ENCODE measurements around the gene AGGF1.

Gene AGGF1

GRCh38 chr5:77006124-77006523 is 24.1 kb upstream of the AGGF1 start:
- no peak for DNase-seq
- H2BK5ac ChIP-seq (ENCODE audit: low read length) = no peak overlapping the region
- H3K9ac ChIP-seq (ENCODE audit: low read length) = no peak overlapping the region
- H3K4ac ChIP-seq (ENCODE audit: low read depth, low read length) = no peak overlapping the region
- no peak overlapping the region for H3K18ac ChIP-seq (ENCODE audit: low read length)
- H2BK120ac ChIP-seq (ENCODE audit: low read depth, low read length) = no peak overlapping the region
- peak overlapping the region; percentile 56 for H4K8ac ChIP-seq (ENCODE audit: low read depth, low read length)
- H3K23ac ChIP-seq (ENCODE audit: low read length) = no peak overlapping the region
- H2BK15ac ChIP-seq (replicated peaks; ENCODE audit: low read depth) = no peak overlapping the region
- H3K4me1 ChIP-seq (ENCODE audit: control insufficient read depth, low read depth, low read length) = no peaks in the 10 kb centered on the region
- no CpG with 5 or more reads among the region's 2 CpGs for WGBS (ENCODE audit: extremely low coverage, insufficient coverage, low lambda C conversion rate)
- H3K4me2 ChIP-seq (ENCODE audit: low read length) = no peak overlapping the region
- no peak overlapping the region for H4K5ac ChIP-seq (ENCODE audit: low read length)
- no peak overlapping the region for H3K56ac ChIP-seq (ENCODE audit: low read length)
- H3K4me3 ChIP-seq (ENCODE audit: low read length) = no peak overlapping the region
- no peaks in the 10 kb centered on the region for H3K79me2 ChIP-seq (ENCODE audit: control insufficient read depth, insufficient read depth, low read length)
- no peak overlapping the region for H2AK5ac ChIP-seq (ENCODE audit: low read length)
- H3K27ac ChIP-seq (ENCODE audit: low read depth, low read length) = no peak overlapping the region
- no peaks in the 10 kb centered on the region for H3K27me3 ChIP-seq (ENCODE audit: insufficient read depth, low read length, poor library complexity)
- no peaks in the 10 kb centered on the region for H3K36me3 ChIP-seq (ENCODE audit: control insufficient read depth, insufficient read depth, low read length)
- no peaks in the 10 kb centered on the region for H3K79me1 ChIP-seq (ENCODE audit: low read length)

GRCh38 chr5:77008413-77008812 is 21.8 kb upstream of the AGGF1 start:
- no peaks in the 10 kb centered on the region for H3K36me3 ChIP-seq (ENCODE audit: control insufficient read depth, insufficient read depth, low read length)
- H4K5ac ChIP-seq (ENCODE audit: low read length) = no peak overlapping the region
- H3K27me3 ChIP-seq (ENCODE audit: insufficient read depth, low read length, poor library complexity) = no peaks in the 10 kb centered on the region
- no peaks in the 10 kb centered on the region for H3K79me2 ChIP-seq (ENCODE audit: control insufficient read depth, insufficient read depth, low read length)
- no peak overlapping the region for H2BK5ac ChIP-seq (ENCODE audit: low read length)
- H3K4ac ChIP-seq (ENCODE audit: low read depth, low read length) = no peak overlapping the region
- H3K4me3 ChIP-seq (ENCODE audit: low read length) = no peak overlapping the region
- no peak overlapping the region for H4K8ac ChIP-seq (ENCODE audit: low read depth, low read length)
- no peak overlapping the region for H2BK15ac ChIP-seq (replicated peaks; ENCODE audit: low read depth)
- no peak overlapping the region for H2AK5ac ChIP-seq (ENCODE audit: low read length)
- no peak overlapping the region for H3K18ac ChIP-seq (ENCODE audit: low read length)
- H3K4me1 ChIP-seq (ENCODE audit: control insufficient read depth, low read depth, low read length) = no peaks in the 10 kb centered on the region
- H3K4me2 ChIP-seq (ENCODE audit: low read length) = no peak overlapping the region
- H3K23ac ChIP-seq (ENCODE audit: low read length) = no peak overlapping the region
- no peak overlapping the region for H3K27ac ChIP-seq (ENCODE audit: low read depth, low read length)
- no peak overlapping the region for H3K9ac ChIP-seq (ENCODE audit: low read length)
- WGBS (ENCODE audit: extremely low coverage, insufficient coverage, low lambda C conversion rate) = no CpG with 5 or more reads among the region's 3 CpGs
- H3K56ac ChIP-seq (ENCODE audit: low read length) = no peak overlapping the region
- H2BK120ac ChIP-seq (ENCODE audit: low read depth, low read length) = no peak overlapping the region
- no peaks in the 10 kb centered on the region for H3K79me1 ChIP-seq (ENCODE audit: low read length)
- DNase-seq = no peak

- no peaks in the 10 kb centered on the region for H3K79me1 ChIP-seq (ENCODE audit: low read length)
- no peak overlapping the region for H2BK120ac ChIP-seq (ENCODE audit: low read depth, low read length)
- H4K8ac ChIP-seq (ENCODE audit: low read depth, low read length) = no peak overlapping the region
- no peaks in the 10 kb centered on the region for H3K36me3 ChIP-seq (ENCODE audit: control insufficient read depth, insufficient read depth, low read length)
- H3K4me3 ChIP-seq (ENCODE audit: low read length) = no peak overlapping the region
- no peak for DNase-seq
- H3K27ac ChIP-seq (ENCODE audit: low read depth, low read length) = no peak overlapping the region
- H2BK15ac ChIP-seq (replicated peaks; ENCODE audit: low read depth) = no peak overlapping the region
- H3K23ac ChIP-seq (ENCODE audit: low read length) = no peak overlapping the region
- H2AK5ac ChIP-seq (ENCODE audit: low read length) = no peak overlapping the region
- no peak overlapping the region for H3K4me2 ChIP-seq (ENCODE audit: low read length)
- WGBS (ENCODE audit: extremely low coverage, insufficient coverage, low lambda C conversion rate) = no CpG with 5 or more reads among the region's 5 CpGs
- no peaks in the 10 kb centered on the region for H3K27me3 ChIP-seq (ENCODE audit: insufficient read depth, low read length, poor library complexity)
- H3K18ac ChIP-seq (ENCODE audit: low read length) = no peak overlapping the region
- no peak overlapping the region for H3K9ac ChIP-seq (ENCODE audit: low read length)
- no peak overlapping the region for H4K5ac ChIP-seq (ENCODE audit: low read length)
- H3K79me2 ChIP-seq (ENCODE audit: control insufficient read depth, insufficient read depth, low read length) = no peaks in the 10 kb centered on the region
- no peak overlapping the region for H3K4ac ChIP-seq (ENCODE audit: low read depth, low read length)
- no peaks in the 10 kb centered on the region for H3K4me1 ChIP-seq (ENCODE audit: control insufficient read depth, low read depth, low read length)
- H2BK5ac ChIP-seq (ENCODE audit: low read length) = no peak overlapping the region
- no peak overlapping the region for H3K56ac ChIP-seq (ENCODE audit: low read length)
Measured at GRCh38 chr5:77010243-77010642, 20.0 kb upstream of the AGGF1 start.

- no peak overlapping the region for H2AK5ac ChIP-seq (ENCODE audit: low read length)
- no peak overlapping the region for H3K4me2 ChIP-seq (ENCODE audit: low read length)
- H2BK15ac ChIP-seq (replicated peaks; ENCODE audit: low read depth) = no peak overlapping the region
- no peaks in the 10 kb centered on the region for H3K79me1 ChIP-seq (ENCODE audit: low read length)
- H4K5ac ChIP-seq (ENCODE audit: low read length) = no peak overlapping the region
- no peak overlapping the region for H3K27ac ChIP-seq (ENCODE audit: low read depth, low read length)
- no peak overlapping the region for H3K23ac ChIP-seq (ENCODE audit: low read length)
- no peak overlapping the region for H2BK5ac ChIP-seq (ENCODE audit: low read length)
- no peak overlapping the region for H3K4me3 ChIP-seq (ENCODE audit: low read length)
- H3K9ac ChIP-seq (ENCODE audit: low read length) = no peak overlapping the region
- H3K4ac ChIP-seq (ENCODE audit: low read depth, low read length) = no peak overlapping the region
- WGBS (ENCODE audit: extremely low coverage, insufficient coverage, low lambda C conversion rate) = no CpG with 5 or more reads among the region's 5 CpGs
- no peak overlapping the region for H3K56ac ChIP-seq (ENCODE audit: low read length)
- H3K36me3 ChIP-seq (ENCODE audit: control insufficient read depth, insufficient read depth, low read length) = no peaks in the 10 kb centered on the region
- no peaks in the 10 kb centered on the region for H3K79me2 ChIP-seq (ENCODE audit: control insufficient read depth, insufficient read depth, low read length)
- H3K4me1 ChIP-seq (ENCODE audit: control insufficient read depth, low read depth, low read length) = no peaks in the 10 kb centered on the region
- H3K18ac ChIP-seq (ENCODE audit: low read length) = no peak overlapping the region
- DNase-seq = no peak
- H4K8ac ChIP-seq (ENCODE audit: low read depth, low read length) = no peak overlapping the region
- no peaks in the 10 kb centered on the region for H3K27me3 ChIP-seq (ENCODE audit: insufficient read depth, low read length, poor library complexity)
- H2BK120ac ChIP-seq (ENCODE audit: low read depth, low read length) = no peak overlapping the region
Measured at GRCh38 chr5:77011498-77011897, 18.7 kb upstream of the AGGF1 start.

GRCh38 chr5:77012601-77013000 is 17.6 kb upstream of the AGGF1 start:
- no peak overlapping the region for H3K4me3 ChIP-seq (ENCODE audit: low read length)
- no CpG with 5 or more reads among the region's 2 CpGs for WGBS (ENCODE audit: extremely low coverage, insufficient coverage, low lambda C conversion rate)
- H3K23ac ChIP-seq (ENCODE audit: low read length) = no peak overlapping the region
- H3K4me1 ChIP-seq (ENCODE audit: control insufficient read depth, low read depth, low read length) = no peaks in the 10 kb centered on the region
- H3K27ac ChIP-seq (ENCODE audit: low read depth, low read length) = no peak overlapping the region
- H2AK5ac ChIP-seq (ENCODE audit: low read length) = no peak overlapping the region
- no peak overlapping the region for H2BK5ac ChIP-seq (ENCODE audit: low read length)
- H3K4me2 ChIP-seq (ENCODE audit: low read length) = no peak overlapping the region
- no peak for DNase-seq
- no peak overlapping the region for H4K5ac ChIP-seq (ENCODE audit: low read length)
- H3K56ac ChIP-seq (ENCODE audit: low read length) = no peak overlapping the region
- H3K27me3 ChIP-seq (ENCODE audit: insufficient read depth, low read length, poor library complexity) = no peaks in the 10 kb centered on the region
- no peak overlapping the region for H4K8ac ChIP-seq (ENCODE audit: low read depth, low read length)
- no peak overlapping the region for H2BK15ac ChIP-seq (replicated peaks; ENCODE audit: low read depth)
- H3K79me1 ChIP-seq (ENCODE audit: low read length) = no peaks in the 10 kb centered on the region
- no peak overlapping the region for H3K4ac ChIP-seq (ENCODE audit: low read depth, low read length)
- no peaks in the 10 kb centered on the region for H3K36me3 ChIP-seq (ENCODE audit: control insufficient read depth, insufficient read depth, low read length)
- H3K79me2 ChIP-seq (ENCODE audit: control insufficient read depth, insufficient read depth, low read length) = no peaks in the 10 kb centered on the region
- no peak overlapping the region for H3K18ac ChIP-seq (ENCODE audit: low read length)
- H3K9ac ChIP-seq (ENCODE audit: low read length) = no peak overlapping the region
- no peak overlapping the region for H2BK120ac ChIP-seq (ENCODE audit: low read depth, low read length)

- Histone ChIP-seq H2BK15ac (replicated peaks; ENCODE audit: low read depth) (no peak overlapping the region), H3K9ac (ENCODE audit: low read length) (peak overlapping the region; percentile 15), H3K79me1 (ENCODE audit: low read length) (no peaks in the 10 kb centered on the region), H3K23ac (ENCODE audit: low read length) (no peak overlapping the region), H3K56ac (ENCODE audit: low read length) (peak overlapping the region; percentile 37), H3K4ac (ENCODE audit: low read depth, low read length) (no peak overlapping the region), H3K27ac (ENCODE audit: low read depth, low read length) (no peak overlapping the region), H3K4me2 (ENCODE audit: low read length) (no peak overlapping the region), H2BK5ac (ENCODE audit: low read length) (peak overlapping the region; percentile 74), H2AK5ac (ENCODE audit: low read length) (no peak overlapping the region), H3K36me3 (ENCODE audit: control insufficient read depth, insufficient read depth, low read length) (no peaks in the 10 kb centered on the region), H3K79me2 (ENCODE audit: control insufficient read depth, insufficient read depth, low read length) (no peaks in the 10 kb centered on the region), H4K5ac (ENCODE audit: low read length) (no peak overlapping the region), H2BK120ac (ENCODE audit: low read depth, low read length) (no peak overlapping the region), H3K4me1 (ENCODE audit: control insufficient read depth, low read depth, low read length) (no peaks in the 10 kb centered on the region), H3K18ac (ENCODE audit: low read length) (peak overlapping the region; percentile 64), H3K4me3 (ENCODE audit: low read length) (no peak overlapping the region), H4K8ac (ENCODE audit: low read depth, low read length) (no peak overlapping the region), H3K27me3 (ENCODE audit: insufficient read depth, low read length, poor library complexity) (no peaks in the 10 kb centered on the region)
- DNase-seq = peak; percentile 82
- WGBS (ENCODE audit: extremely low coverage, insufficient coverage, low lambda C conversion rate) = no CpG with 5 or more reads among the region's 3 CpGs
Measured at GRCh38 chr5:77015938-77016569, 14.2 kb upstream of the AGGF1 start.
